ENCODE results near the gene ARHGEF28. TPM values are rescaled to one million over a fixed set of nuclear protein-coding genes. Genes with fewer than 3 reads are reported as not detected.

ARHGEF28 gene
- total and polyA plus RNA-seq, 2 of the 13 experiments (the other 11 are each of a cell fraction or from before 2014, with no cell fraction given) = 17.4 to 34.1 TPM

DNA sequence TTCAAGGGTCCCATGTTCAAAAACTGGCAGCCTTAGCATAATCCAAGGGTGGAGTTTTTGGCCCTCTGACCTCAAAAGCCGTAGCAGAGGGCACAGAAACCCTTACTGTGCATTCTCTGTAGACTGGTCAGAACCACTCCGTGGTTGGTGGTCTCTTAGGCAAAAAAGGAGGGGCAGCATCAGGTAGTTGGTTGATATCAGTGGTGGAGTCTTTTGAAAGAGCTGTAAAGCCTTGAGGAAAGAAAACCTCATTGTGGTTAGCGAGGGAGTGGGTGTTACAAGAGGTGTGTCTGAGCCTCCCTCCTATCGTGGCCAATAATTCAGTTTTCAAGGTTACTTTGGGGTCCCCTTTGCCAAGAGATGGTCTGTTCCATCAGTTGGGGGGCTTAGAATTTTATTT, 40.9 kb downstream of the ARHGEF28 start:
- ChIA-PET POLR2A (no interaction called here), CTCF (ENCODE audit: low intra/inter-chr PET ratio, low total read pairs) (no interaction called here)
- no peak overlapping the region for H3K9ac ChIP-seq (ENCODE audit: insufficient read depth, low read depth, low read length)
- no peak for FAIRE-seq
- DNase-seq (ENCODE audit: low spot score) = no peak
- H3K36me3 ChIP-seq (replicated peaks in 1 of 2; ENCODE audit: control insufficient read depth in 1 of 2, insufficient read depth in 2 of 2, low read length in 2 of 2) = no peaks in the 10 kb centered on the region; a peak in 1 of 5 replicates
- no peaks in the 10 kb centered on the region for H4K20me1 ChIP-seq (ENCODE audit: insufficient read depth, low read length)
- H2AFZ ChIP-seq (ENCODE audit: low read length) = no peak overlapping the region
- H3K4me2 ChIP-seq (ENCODE audit: low read depth, low read length) = no peak overlapping the region
- H3K9me3 ChIP-seq (ENCODE audit: low read length) = no peaks in the 10 kb centered on the region
- no peaks in the 10 kb centered on the region for H3K27me3 ChIP-seq (ENCODE audit: control insufficient read depth in 1 of 2, insufficient read depth in 2 of 2, low read length in 2 of 2)
- WGBS (ENCODE audit: low lambda C conversion rate) = 97% methylated on average over 4 of the region's 4 CpGs
- H3K4me3 ChIP-seq (replicated peaks in 1 of 3; ENCODE audit: insufficient read depth in 1 of 3, low read depth in 2 of 3, low read length in 3 of 3) = no peak overlapping the region
- in situ Hi-C loops (cut with HindIII; ENCODE audit: extremely low pct_ligation_motif_present, low pct_unique_long_range_greater_than_20kb) = no loop called here
- no peak for ATAC-seq
- peaks cover 48% of the 10 kb centered on the region for H3K4me1 ChIP-seq (ENCODE audit: insufficient read depth, low read length)
- H3K79me2 ChIP-seq (ENCODE audit: insufficient read depth, low read length) = peaks cover 24% of the 10 kb centered on the region
- no peak overlapping the region for H3K27ac ChIP-seq (ENCODE audit: extremely low read length, insufficient read depth, low read length)
- BruUV-seq (replicated peaks) = no TSS peak
- intact Hi-C loops (cut with micrococcal nuclease; ENCODE audit: unreplicated experiment) = no loop called here
- TF ChIP-seq SALL2 (CRISPR knock-in tag; IDR thresholded peaks at IDR 0.05) (no peak), ZNF562 (CRISPR knock-in tag; IDR thresholded peaks at IDR 0.05; ENCODE audit: borderline replicate concordance) (no peak), TOPORS (CRISPR knock-in tag; IDR thresholded peaks at IDR 0.05) (no peak), KDM1A (CRISPR knock-in tag; IDR thresholded peaks at IDR 0.05) (no peak), NONO (IDR thresholded peaks at IDR 0.05) (no peak), NONO (CRISPR knock-in tag; conservative IDR thresholded peaks at IDR 0.05) (no peak), NFATC3 (CRISPR knock-in tag; IDR thresholded peaks at IDR 0.05) (no peak), FOXM1 (CRISPR knock-in tag; IDR thresholded peaks at IDR 0.05) (no peak), ZNF557 (CRISPR knock-in tag; IDR thresholded peaks at IDR 0.05) (no peak), ZNF234 (CRISPR knock-in tag; conservative IDR thresholded peaks at IDR 0.05) (no peak)
- TF ChIP-seq, protein P1, sequence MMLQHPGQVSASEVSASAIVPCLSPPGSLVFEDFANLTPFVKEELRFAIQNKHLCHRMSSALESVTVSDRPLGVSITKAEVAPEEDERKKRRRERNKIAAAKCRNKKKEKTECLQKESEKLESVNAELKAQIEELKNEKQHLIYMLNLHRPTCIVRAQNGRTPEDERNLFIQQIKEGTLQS (CRISPR knock-in tag; IDR thresholded peaks at IDR 0.05) = no peak
- TF ChIP-seq, protein P2, sequence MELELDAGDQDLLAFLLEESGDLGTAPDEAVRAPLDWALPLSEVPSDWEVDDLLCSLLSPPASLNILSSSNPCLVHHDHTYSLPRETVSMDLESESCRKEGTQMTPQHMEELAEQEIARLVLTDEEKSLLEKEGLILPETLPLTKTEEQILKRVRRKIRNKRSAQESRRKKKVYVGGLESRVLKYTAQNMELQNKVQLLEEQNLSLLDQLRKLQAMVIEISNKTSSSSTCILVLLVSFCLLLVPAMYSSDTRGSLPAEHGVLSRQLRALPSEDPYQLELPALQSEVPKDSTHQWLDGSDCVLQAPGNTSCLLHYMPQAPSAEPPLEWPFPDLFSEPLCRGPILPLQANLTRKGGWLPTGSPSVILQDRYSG (CRISPR knock-in tag; IDR thresholded peaks at IDR 0.05) = no peak
